Activated naive CD8-positive, alpha-beta T cell treated with anti-CD3 and anti-CD28 coated beads, Interleukin-2, amount 50 U/mL, for 16 hours (primary cell): Measurements from ENCODE around the gene AGGF1.
A peak's percentile ranks its signal among the peaks of the same experiment; 100 is the strongest.
"Not testable (repeated sequence)": the region's sequence is repeated elsewhere in the genome, so short reads cannot be mapped to it uniquely, and the experiment has no call there.

Experiments
- DNase-seq: peaks from one replicate; pipeline ENCODE4 v3.0.0-alpha.2; 2020; ENCODE audit warnings: low read depth, low spot score

AGGF1 gene

GRCh38 chr5:77086689-77087483, 56.7 kb downstream of the AGGF1 start, which contains the start of gene ZBED3:
TSS of gene ZBED3 (minus strand) at chr5:77087285. CDS start at chr5:77077878, 9,407 bp downstream.
- DNase-seq = peak; percentile 18

GRCh38 chr5:77087484-77088261, 57.5 kb downstream of the AGGF1 start:
- no peak for DNase-seq

DNA sequence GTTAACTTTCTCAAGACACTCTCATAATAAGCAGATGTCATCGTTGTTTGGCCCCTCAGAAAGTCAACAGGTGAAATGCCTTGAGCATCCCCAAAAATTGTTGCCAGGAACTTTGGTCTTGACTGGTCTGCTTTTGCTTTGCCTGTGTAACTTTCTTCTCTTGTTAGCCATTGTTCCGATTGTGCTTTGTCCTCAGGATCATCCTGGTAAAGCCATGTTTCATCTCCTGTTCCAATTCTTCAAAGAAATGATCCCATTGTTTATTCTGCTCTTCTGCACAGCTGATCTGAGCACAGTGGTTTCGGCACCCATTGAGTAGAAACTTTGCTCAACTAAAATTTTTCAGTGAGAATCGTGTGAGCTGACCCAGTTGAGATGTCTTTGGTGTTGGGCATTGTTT, 65.0 kb downstream of the AGGF1 start:
- no peak for DNase-seq

GRCh38 chr5:77101298-77101697, 71.1 kb downstream of the AGGF1 start:
- DNase-seq = no peak

DNA sequence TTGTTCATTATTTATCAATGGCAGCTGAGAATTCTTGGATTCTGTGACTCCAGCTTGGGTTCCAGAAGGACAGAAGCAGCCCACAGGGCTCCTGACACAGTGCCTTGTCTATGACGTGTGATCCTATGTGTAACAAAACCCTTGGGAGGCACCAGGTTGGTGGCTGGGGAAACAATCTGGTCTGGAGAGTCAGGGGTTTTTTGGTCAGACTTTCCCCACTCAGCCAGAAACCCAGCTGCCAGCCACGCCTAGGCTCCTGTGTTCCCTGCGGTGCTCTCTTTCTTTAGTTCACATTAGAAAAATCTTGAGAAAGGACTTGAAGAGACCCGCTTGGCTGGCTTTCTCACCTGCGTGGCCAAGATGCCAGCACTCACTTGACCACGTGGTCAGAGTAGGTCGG, 72.3 kb downstream of the AGGF1 start:
- DNase-seq = no peak

DNA sequence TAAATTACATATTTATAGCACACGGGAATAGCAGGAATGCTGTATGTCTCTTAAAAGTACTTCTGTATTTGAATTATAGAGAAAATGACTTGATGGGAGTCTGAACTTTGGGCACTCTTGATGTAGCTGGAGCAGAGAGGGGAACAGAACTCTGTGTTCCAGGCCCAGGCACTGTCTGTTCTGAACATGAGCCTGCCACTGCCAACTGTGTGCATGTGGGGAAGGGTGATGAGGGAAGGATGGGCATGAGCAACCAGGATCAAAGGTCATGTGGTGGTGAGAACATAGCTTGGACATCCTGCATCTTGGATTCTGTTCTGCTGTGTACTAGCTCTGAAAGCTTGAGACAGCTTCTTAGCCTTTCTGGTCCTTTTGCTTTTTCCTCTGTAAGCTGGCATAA, 73.3 kb downstream of the AGGF1 start:
- DNase-seq = no peak

DNA sequence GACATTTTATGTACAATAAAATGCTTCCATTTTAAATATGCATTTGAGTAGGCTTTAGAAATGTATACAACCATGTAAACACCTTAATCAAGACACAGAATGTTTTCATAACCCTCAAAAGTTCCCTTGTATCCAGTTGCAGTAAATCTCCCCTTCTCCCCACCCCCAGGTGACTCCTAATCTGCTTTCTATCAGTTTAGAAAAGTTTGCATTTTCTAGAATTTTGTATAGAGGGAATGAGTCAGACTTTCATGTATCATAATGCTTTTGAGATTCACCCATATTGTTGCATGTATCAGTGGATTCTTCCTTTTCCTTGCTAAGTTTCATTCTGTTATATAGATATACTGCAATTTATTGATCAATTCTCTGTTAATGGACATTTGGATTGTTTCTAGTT, 74.6 kb downstream of the AGGF1 start:
- no peak for DNase-seq

DNA sequence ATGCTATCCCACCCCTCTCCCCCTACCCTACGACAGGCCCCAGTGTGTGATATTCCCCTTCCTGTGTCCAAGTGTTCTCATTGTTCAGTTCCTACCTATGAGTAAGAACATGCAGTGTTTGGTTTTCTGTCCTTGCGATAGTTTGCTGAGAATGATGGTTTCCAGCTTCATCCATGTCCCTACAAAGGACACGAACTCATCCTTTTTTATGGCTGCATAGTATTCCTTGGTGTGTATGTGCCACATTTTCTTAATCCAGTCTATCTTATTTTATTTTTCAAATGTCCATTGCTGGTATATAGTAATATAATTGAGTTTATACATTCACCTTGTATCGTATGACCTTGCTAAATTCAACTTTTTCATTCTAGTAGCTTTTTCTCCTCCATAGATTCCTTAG, 76.8 kb downstream of the AGGF1 start:
- not testable (repeated sequence) for DNase-seq
